Smooth muscle cell (in vitro differentiated cells): ENCODE results near the gene FSIP1. TPM values are rescaled to one million over a fixed set of nuclear protein-coding genes. Genes with fewer than 3 reads are reported as not detected.

Experiments used
- DNase-seq: peaks from one replicate; lab custom pipeline; 2025; ENCODE audit not compliant: unreplicated experiment; lab: John Stamatoyannopoulos, UW
- H2AFZ ChIP-seq: fragments of 200-600 bp; sonication (generic); 2 replicates; pipeline ENCODE4 v1.6.0; 2016; ENCODE audit warnings: antibody characterized with exemption, low read depth, mild to moderate bottlenecking
- H3F3A ChIP-seq: fragments of 200-600 bp; sonication (generic); 2 replicates; pipeline ENCODE4 v1.6.0; 2017; ENCODE audit warnings: antibody characterized with exemption, low read depth
- H3K27ac ChIP-seq: fragments of 200-600 bp; sonication (generic); 2 replicates; pipeline ENCODE4 v1.5.1; 2016; ENCODE audit warnings: low read depth, mild to moderate bottlenecking
- H3K27me3 ChIP-seq: fragments of 200-600 bp; sonication (generic); 2 replicates; pipeline ENCODE4 v1.6.1; 2016; ENCODE audit warnings: low read depth, mild to moderate bottlenecking
- H3K36me3 ChIP-seq: fragments of 200-600 bp; sonication (generic); 2 replicates; pipeline ENCODE4 v1.5.1; 2016; ENCODE audit warnings: low read depth
- H3K4me1 ChIP-seq: fragments of 200-600 bp; sonication (generic); 2 replicates; pipeline ENCODE4 v1.5.1; 2016; ENCODE audit warnings: low read depth
- H3K4me2 ChIP-seq: fragments of 200-600 bp; sonication (generic); 2 replicates; pipeline ENCODE4 v1.6.0; 2016; ENCODE audit warnings: mild to moderate bottlenecking
- H3K4me3 ChIP-seq: fragments of 200-600 bp; sonication (generic); 2 replicates; pipeline ENCODE4 v1.5.1; 2016; ENCODE audit warnings: mild to moderate bottlenecking
- H3K79me2 ChIP-seq: fragments of 200-600 bp; sonication (generic); 2 replicates; pipeline ENCODE4 v1.6.0; 2016; ENCODE audit warnings: low read depth, mild to moderate bottlenecking
- H3K9ac ChIP-seq: fragments of 200-600 bp; sonication (generic); 2 replicates; pipeline ENCODE4 v1.6.0; 2016; ENCODE audit warnings: low read depth
- H3K9me3 ChIP-seq: fragments of 200-600 bp; sonication (generic); replicated peaks from 2 replicates; pipeline ENCODE4 v1.5.1; 2016; ENCODE audit warnings: low read depth
- H4K20me1 ChIP-seq: fragments of 200-600 bp; sonication (generic); 2 replicates; pipeline ENCODE4 v1.6.0; 2016; ENCODE audit warnings: low read depth
- CTCF ChIP-seq: fragments of 200-600 bp; sonication (generic); IDR thresholded peaks from 2 replicates; pipeline ENCODE4 v1.5.1; 2017; ENCODE audit warnings: borderline replicate concordance, mild to moderate bottlenecking, antibody characterized with exemption; ENCODE audit not compliant: insufficient read depth, poor library complexity, severe bottlenecking
- WGBS: methylation state at CpG from one replicate; pipeline ENCODE4 v1.1.7; 2016; ENCODE audit warnings: low lambda C conversion rate; 5-methylcytosine and 5-hydroxymethylcytosine counted together
- polyA plus RNA-seq: library from polyadenylated mRNA; unstranded; fragments of >200 nt; fragmentation: Nextera tagmentation; extraction: Ambion mirVana; gene quantifications from 2 replicates; pipeline ENCODE4 v1.2.1, GENCODE V29; 2016
- total RNA-seq: library from RNA; depleted of rRNA; stranded (reverse); fragments of >200 nt; gene quantifications from 2 replicates; pipeline ENCODE4 v1.2.3, GENCODE V29; 2014

FSIP1 gene
- total and polyA plus RNA-seq, 2 experiments from 2014 or later = 0.13 to 0.43 TPM

- no peak overlapping the region for H2AFZ ChIP-seq
- no peaks in the 10 kb centered on the region for H3F3A ChIP-seq
- no peaks in the 10 kb centered on the region for H3K36me3 ChIP-seq
- H3K9me3 ChIP-seq = peaks cover 2% of the 10 kb centered on the region
- H3K79me2 ChIP-seq = no peaks in the 10 kb centered on the region
- DNase-seq = no peak
- no peaks in the 10 kb centered on the region for H3K4me1 ChIP-seq
- no peak overlapping the region for H3K9ac ChIP-seq
- TF ChIP-seq CTCF = no peak
- no peak overlapping the region for H3K27ac ChIP-seq
- no peaks in the 10 kb centered on the region for H3K27me3 ChIP-seq
- H4K20me1 ChIP-seq = no peaks in the 10 kb centered on the region
- H3K4me2 ChIP-seq = no peak overlapping the region
- 86% methylated on average over 2 of the region's 2 CpGs for WGBS
- H3K4me3 ChIP-seq = no peak overlapping the region
Measured at GRCh38 chr15:39551476-39551875, 231.2 kb downstream of the FSIP1 start.

Other genes with a start within 250 kb of the FSIP1 start
- 648 and 662 TPM in 2 replicates for gene THBS1, start 201.8 kb downstream of the FSIP1 start, total RNA-seq
- gene THBS1, start 201.8 kb downstream of the FSIP1 start, polyA plus RNA-seq = 203 and 264 TPM in 2 replicates
- gene GPR176, start 137.4 kb upstream of the FSIP1 start, total RNA-seq = 20.0 and 23.8 TPM in 2 replicates
- 17.0 and 22.4 TPM in 2 replicates for gene GPR176, start 137.4 kb upstream of the FSIP1 start, polyA plus RNA-seq
- gene EIF2AK4, start 151.3 kb upstream of the FSIP1 start, total RNA-seq = 56.5 and 59.0 TPM in 2 replicates
- 69.2 and 72.9 TPM in 2 replicates for gene EIF2AK4, start 151.3 kb upstream of the FSIP1 start, polyA plus RNA-seq